Stimulated activated CD8-positive, alpha-beta memory T cell treated with anti-CD3 and anti-CD28 coated beads, Interleukin-2, amount 100 ng/mL, for 48 hours (primary cell): ENCODE measurements around the gene ITGA3.
A peak's percentile ranks its signal among the peaks of the same experiment; 100 is the strongest.

Experiments
- DNase-seq, 2 donors: peaks; one replicate each; pipeline ENCODE4 v3.0.0-alpha.2; 2020; ENCODE audit warnings: low read depth in 2 of 2

The ITGA3 gene

GRCh38 chr17:50109785-50110184, 53.9 kb downstream of the ITGA3 start:
- no peak for DNase-seq

- DNase-seq: no peak
Observed at GRCh38 chr17:50110591-50111349, 54.9 kb downstream of the ITGA3 start.

- DNase-seq: no peak
Observed at GRCh38 chr17:50111673-50112655, 56.1 kb downstream of the ITGA3 start.

GRCh38 chr17:50112694-50113093, 56.8 kb downstream of the ITGA3 start:
- no peak for DNase-seq

GRCh38 chr17:50113624-50114320, 57.9 kb downstream of the ITGA3 start:
- no peak for DNase-seq

GRCh38 chr17:50114401-50114800, 58.5 kb downstream of the ITGA3 start:
- DNase-seq: no peak

- DNase-seq: no peak
Observed at GRCh38 chr17:50114849-50115357, 59.0 kb downstream of the ITGA3 start.

GRCh38 chr17:50115756-50116155, 59.8 kb downstream of the ITGA3 start:
- DNase-seq: no peak

GRCh38 chr17:50117202-50118051, 61.5 kb downstream of the ITGA3 start:
- DNase-seq: peak; percentile 50 to 55

GRCh38 chr17:50118076-50118827, 62.3 kb downstream of the ITGA3 start:
- no peak for DNase-seq

- no peak for DNase-seq
Observed at GRCh38 chr17:50118828-50119218, 62.9 kb downstream of the ITGA3 start.

- no peak for DNase-seq
Observed at GRCh38 chr17:50120475-50121253, 64.8 kb downstream of the ITGA3 start.

- DNase-seq: no peak
Observed at GRCh38 chr17:50122945-50123344, 67.0 kb downstream of the ITGA3 start.

- DNase-seq: no peak
Observed at GRCh38 chr17:50123649-50124349, 67.9 kb downstream of the ITGA3 start.

GRCh38 chr17:50125420-50125997, 69.6 kb downstream of the ITGA3 start:
- DNase-seq: no peak

GRCh38 chr17:50127697-50128361, 71.9 kb downstream of the ITGA3 start:
- DNase-seq: no peak

GRCh38 chr17:50128441-50129352, 72.8 kb downstream of the ITGA3 start:
- DNase-seq: no peak
